Activated naive CD8-positive, alpha-beta T cell (primary cell): Measurements from ENCODE around the gene FAT1.
"Not testable (repeated sequence)": the region's sequence is repeated elsewhere in the genome, so short reads cannot be mapped to it uniquely, and the experiment has no call there.

Experiments used
- H3K27ac Mint-ChIP-seq: one replicate; pipeline ENCODE4 v1.8.0; 2021; ENCODE audit warnings: mixed read lengths
- H3K27me3 Mint-ChIP-seq: one replicate; pipeline ENCODE4 v1.8.0; 2021; ENCODE audit warnings: mixed read lengths
- H3K36me3 Mint-ChIP-seq: one replicate; pipeline ENCODE4 v1.8.0; 2021; ENCODE audit warnings: mixed read lengths
- H3K4me1 Mint-ChIP-seq: one replicate; pipeline ENCODE4 v1.8.0; 2021; ENCODE audit warnings: low read depth, mixed read lengths
- H3K4me3 Mint-ChIP-seq: one replicate; pipeline ENCODE4 v1.8.0; 2021; ENCODE audit warnings: mild to moderate bottlenecking, mixed read lengths
- H3K9me3 Mint-ChIP-seq: one replicate; pipeline ENCODE4 v1.8.0; 2021; ENCODE audit warnings: low read depth, mixed read lengths

The FAT1 gene

GRCh38 chr4:186758929-186759682 lies 35.5 kb upstream of the FAT1 start:
- H3K4me1 Mint-ChIP-seq = no peaks in the 10 kb centered on the region
- H3K9me3 Mint-ChIP-seq = peaks cover 4% of the 10 kb centered on the region
- H3K4me3 Mint-ChIP-seq = no peak overlapping the region
- no peak overlapping the region for H3K27ac Mint-ChIP-seq
- H3K36me3 Mint-ChIP-seq = no peaks in the 10 kb centered on the region
- H3K27me3 Mint-ChIP-seq = no peaks in the 10 kb centered on the region

- Mint-ChIP-seq H3K27ac (no peak overlapping the region), H3K4me1 (no peaks in the 10 kb centered on the region), H3K9me3 (peaks cover 4% of the 10 kb centered on the region), H3K27me3 (no peaks in the 10 kb centered on the region), H3K36me3 (no peaks in the 10 kb centered on the region), H3K4me3 (no peak overlapping the region)
Observed at GRCh38 chr4:186757696-186758355, 34.2 kb upstream of the FAT1 start.

- not testable (repeated sequence) for H3K27me3 Mint-ChIP-seq, H3K36me3 Mint-ChIP-seq, H3K4me3 Mint-ChIP-seq, H3K9me3 Mint-ChIP-seq, H3K4me1 Mint-ChIP-seq, H3K27ac Mint-ChIP-seq
Observed at GRCh38 chr4:186756550-186756949, 32.9 kb upstream of the FAT1 start.

GRCh38 chr4:186755550-186756519 lies 32.2 kb upstream of the FAT1 start:
- H3K4me1 Mint-ChIP-seq = no peaks in the 10 kb centered on the region
- no peaks in the 10 kb centered on the region for H3K36me3 Mint-ChIP-seq
- no peaks in the 10 kb centered on the region for H3K27me3 Mint-ChIP-seq
- no peaks in the 10 kb centered on the region for H3K9me3 Mint-ChIP-seq
- H3K27ac Mint-ChIP-seq = no peak overlapping the region
- no peak overlapping the region for H3K4me3 Mint-ChIP-seq

- Mint-ChIP-seq H3K9me3 (no peaks in the 10 kb centered on the region), H3K36me3 (no peaks in the 10 kb centered on the region), H3K4me3 (no peak overlapping the region), H3K4me1 (no peaks in the 10 kb centered on the region), H3K27me3 (no peaks in the 10 kb centered on the region), H3K27ac (no peak overlapping the region)
Observed at GRCh38 chr4:186754976-186755375, 31.3 kb upstream of the FAT1 start.

GRCh38 chr4:186752325-186752724 lies 28.7 kb upstream of the FAT1 start:
- H3K9me3 Mint-ChIP-seq = no peaks in the 10 kb centered on the region
- peaks cover 2% of the 10 kb centered on the region for H3K27me3 Mint-ChIP-seq
- H3K36me3 Mint-ChIP-seq = no peaks in the 10 kb centered on the region
- no peak overlapping the region for H3K27ac Mint-ChIP-seq
- H3K4me1 Mint-ChIP-seq = no peaks in the 10 kb centered on the region
- no peak overlapping the region for H3K4me3 Mint-ChIP-seq

GRCh38 chr4:186749611-186750281 lies 26.1 kb upstream of the FAT1 start:
- H3K36me3 Mint-ChIP-seq = no peaks in the 10 kb centered on the region
- H3K27ac Mint-ChIP-seq = no peak overlapping the region
- no peaks in the 10 kb centered on the region for H3K9me3 Mint-ChIP-seq
- peaks cover 2% of the 10 kb centered on the region for H3K27me3 Mint-ChIP-seq
- H3K4me3 Mint-ChIP-seq = no peak overlapping the region
- H3K4me1 Mint-ChIP-seq = no peaks in the 10 kb centered on the region

- Mint-ChIP-seq H3K36me3 (no peaks in the 10 kb centered on the region), H3K27ac (no peak overlapping the region), H3K4me1 (no peaks in the 10 kb centered on the region), H3K9me3 (no peaks in the 10 kb centered on the region), H3K27me3 (peaks cover 2% of the 10 kb centered on the region), H3K4me3 (no peak overlapping the region)
Observed at GRCh38 chr4:186746581-186746980, 22.9 kb upstream of the FAT1 start.

DNA sequence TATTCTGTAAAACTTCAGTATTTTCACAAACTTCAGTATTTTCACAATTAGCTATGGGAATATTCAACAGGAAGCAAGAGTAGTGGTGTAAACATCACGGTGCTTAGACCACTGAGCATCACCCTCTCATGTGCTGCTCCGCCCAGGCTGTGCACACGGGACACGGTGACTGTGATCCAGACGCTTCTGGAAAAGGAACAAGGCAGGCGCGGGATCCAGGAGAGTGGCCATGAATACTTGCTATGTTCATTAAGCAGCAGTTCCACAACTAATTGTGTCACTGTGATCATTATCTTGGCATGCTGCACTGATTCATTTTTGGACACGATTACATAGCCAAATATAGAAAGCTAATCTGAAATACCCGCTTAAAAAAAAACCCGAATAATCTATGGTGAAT lies 19.6 kb upstream of the FAT1 start:
- Mint-ChIP-seq H3K9me3 (no peaks in the 10 kb centered on the region), H3K4me3 (no peak overlapping the region), H3K27ac (no peak overlapping the region)

DNA sequence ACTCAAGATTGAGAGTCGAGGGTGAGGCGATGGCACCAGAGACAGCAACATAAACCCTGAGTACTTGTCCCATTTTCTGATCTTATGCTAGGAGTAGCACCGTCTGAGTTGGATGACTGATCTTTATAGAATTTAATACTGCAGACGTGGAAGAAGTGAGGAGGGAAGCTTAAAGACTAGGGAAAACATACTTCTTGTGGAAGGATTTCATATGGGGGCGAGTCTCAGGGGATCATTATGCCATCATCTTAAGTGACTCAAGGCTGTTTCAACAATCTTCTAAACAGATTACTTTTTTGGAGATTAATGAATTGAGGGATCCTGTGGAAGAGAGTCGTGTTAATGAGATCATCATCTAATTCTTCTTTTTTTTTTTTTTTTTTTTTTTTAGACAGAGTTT lies 17.2 kb upstream of the FAT1 start:
- Mint-ChIP-seq H3K27me3 (peaks cover 4% of the 10 kb centered on the region), H3K27ac (no peak overlapping the region), H3K36me3 (no peaks in the 10 kb centered on the region), H3K4me3 (no peak overlapping the region), H3K4me1 (no peaks in the 10 kb centered on the region), H3K9me3 (peaks cover 4% of the 10 kb centered on the region)

More for the DNA sequence above, 19.6 kb upstream of the FAT1 start:
- peaks cover 2% of the 10 kb centered on the region for H3K27me3 Mint-ChIP-seq
- no peaks in the 10 kb centered on the region for H3K36me3 Mint-ChIP-seq
- no peaks in the 10 kb centered on the region for H3K4me1 Mint-ChIP-seq

DNA sequence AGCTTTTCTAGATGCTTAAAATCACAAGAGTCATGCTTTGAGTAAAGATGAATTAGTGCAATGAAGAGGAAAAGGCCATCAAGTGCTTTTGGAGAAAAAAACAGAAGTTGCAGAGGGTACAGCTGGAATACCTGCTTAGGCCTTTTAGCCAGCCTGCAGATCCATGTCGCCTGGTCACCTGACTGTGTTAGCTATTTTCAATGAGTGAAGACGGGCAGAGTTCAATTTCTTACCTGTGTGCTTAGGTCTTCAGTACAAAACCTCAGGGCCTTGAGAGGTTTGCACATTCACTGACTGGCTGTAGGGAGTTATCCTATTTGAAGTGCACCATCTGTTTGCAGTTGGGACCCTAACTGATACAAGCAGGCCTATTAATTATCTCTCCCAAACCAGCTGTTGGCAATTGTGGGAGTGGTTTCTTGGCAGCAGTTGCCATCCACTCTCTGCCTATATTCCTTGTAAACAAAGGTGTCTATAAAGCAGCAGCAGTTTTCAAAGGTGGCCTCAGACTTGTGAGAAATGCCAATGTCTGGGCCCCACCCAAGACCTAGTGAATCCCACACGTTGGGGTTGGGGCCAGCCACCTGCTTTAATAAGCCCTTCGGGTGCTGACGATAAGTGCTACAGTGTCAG lies 16.3 kb upstream of the FAT1 start:
- H3K4me3 Mint-ChIP-seq = no peak overlapping the region
- H3K36me3 Mint-ChIP-seq = no peaks in the 10 kb centered on the region
- H3K27me3 Mint-ChIP-seq = peaks cover 4% of the 10 kb centered on the region

DNA sequence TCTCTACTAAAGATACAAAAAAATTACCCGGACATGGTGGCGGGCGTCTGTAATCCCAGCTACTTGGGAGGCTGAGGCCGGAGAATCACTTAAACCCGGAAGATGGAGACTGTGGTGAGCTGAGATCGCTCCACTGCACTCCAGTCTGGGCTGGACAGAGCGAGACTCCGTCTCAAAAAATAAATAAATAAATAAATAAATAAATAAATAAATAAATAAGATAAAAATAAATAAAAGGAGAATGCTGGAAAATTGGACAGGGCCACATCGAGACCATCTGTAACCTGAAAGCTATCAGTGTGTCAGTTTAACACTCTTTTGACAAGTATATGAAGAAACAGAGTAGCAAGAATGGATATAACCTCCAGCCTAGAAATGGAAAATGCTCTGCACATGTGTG lies 15.7 kb upstream of the FAT1 start:
- peaks cover 4% of the 10 kb centered on the region for H3K9me3 Mint-ChIP-seq
- no peaks in the 10 kb centered on the region for H3K4me1 Mint-ChIP-seq
- H3K27ac Mint-ChIP-seq = no peak overlapping the region
- peaks cover 4% of the 10 kb centered on the region for H3K27me3 Mint-ChIP-seq
- H3K4me3 Mint-ChIP-seq = no peak overlapping the region
- H3K36me3 Mint-ChIP-seq = no peaks in the 10 kb centered on the region

More for the DNA sequence above, 16.3 kb upstream of the FAT1 start:
- Mint-ChIP-seq H3K4me1 (no peaks in the 10 kb centered on the region), H3K27ac (no peak overlapping the region), H3K9me3 (peaks cover 4% of the 10 kb centered on the region)

- H3K27ac Mint-ChIP-seq = no peak overlapping the region
- H3K4me1 Mint-ChIP-seq = no peaks in the 10 kb centered on the region
- no peak overlapping the region for H3K4me3 Mint-ChIP-seq
- H3K9me3 Mint-ChIP-seq = peaks cover 4% of the 10 kb centered on the region
- H3K36me3 Mint-ChIP-seq = no peaks in the 10 kb centered on the region
- H3K27me3 Mint-ChIP-seq = peaks cover 4% of the 10 kb centered on the region
Observed at GRCh38 chr4:186738421-186738820, 14.8 kb upstream of the FAT1 start.

DNA sequence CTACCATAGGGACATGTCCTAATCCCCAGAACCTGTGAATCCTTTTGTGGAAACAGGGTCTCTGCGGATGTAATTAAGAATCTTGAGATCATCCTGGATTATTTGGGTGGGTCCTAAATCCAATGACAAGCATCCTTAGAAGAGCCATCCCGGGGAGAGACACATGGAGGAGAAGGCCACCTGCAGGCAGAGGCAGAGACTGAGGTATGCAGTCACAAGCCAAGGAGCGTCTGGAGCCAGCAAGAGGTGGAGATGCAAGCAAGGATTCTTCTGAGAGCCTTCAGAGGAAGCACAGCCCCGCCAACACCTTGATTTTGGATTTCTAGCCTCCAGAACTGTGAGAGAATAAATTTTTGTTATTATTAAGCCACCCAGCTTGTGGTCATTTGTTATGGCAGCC lies 13.8 kb upstream of the FAT1 start:
- peaks cover 4% of the 10 kb centered on the region for H3K27me3 Mint-ChIP-seq
- no peak overlapping the region for H3K4me3 Mint-ChIP-seq
- H3K36me3 Mint-ChIP-seq = no peaks in the 10 kb centered on the region
- H3K4me1 Mint-ChIP-seq = no peaks in the 10 kb centered on the region
- H3K9me3 Mint-ChIP-seq = peaks cover 4% of the 10 kb centered on the region
- no peak overlapping the region for H3K27ac Mint-ChIP-seq
